ENCODE results near the gene EEF1E1.

The EEF1E1 gene

DNA sequence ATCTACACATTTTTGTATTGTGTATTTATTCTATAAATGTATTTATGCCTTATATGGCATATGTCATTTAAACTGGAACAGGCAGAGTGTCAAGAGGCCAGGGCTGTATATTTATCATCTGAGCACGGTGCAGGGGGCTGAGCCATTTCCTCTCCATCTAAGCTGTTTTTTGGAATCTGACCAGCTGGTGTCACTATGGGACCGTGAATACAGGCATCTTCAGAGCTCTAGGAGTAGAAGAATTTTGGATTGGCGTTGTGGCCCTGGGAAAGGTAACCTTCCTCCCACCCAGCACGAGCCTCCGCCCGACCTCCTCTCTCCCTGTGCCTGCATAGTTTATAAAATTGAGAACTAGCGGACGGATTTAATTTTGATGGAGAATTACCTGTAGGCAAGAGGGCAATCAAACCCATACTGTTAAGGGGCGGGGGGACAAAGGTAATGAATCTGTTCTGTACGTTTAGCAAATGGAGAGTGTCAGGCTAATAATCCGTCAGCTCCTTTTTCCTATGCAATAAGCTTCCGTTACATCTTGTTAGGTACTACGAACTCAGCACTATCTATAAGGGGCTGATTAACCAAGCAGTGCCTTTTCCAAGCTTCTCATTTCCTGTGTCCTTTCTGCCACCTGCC is 29.0 kb upstream of the EEF1E1 start:
- peak; percentile 42 for DNase-seq
- TF ChIP-seq, protein P1, sequence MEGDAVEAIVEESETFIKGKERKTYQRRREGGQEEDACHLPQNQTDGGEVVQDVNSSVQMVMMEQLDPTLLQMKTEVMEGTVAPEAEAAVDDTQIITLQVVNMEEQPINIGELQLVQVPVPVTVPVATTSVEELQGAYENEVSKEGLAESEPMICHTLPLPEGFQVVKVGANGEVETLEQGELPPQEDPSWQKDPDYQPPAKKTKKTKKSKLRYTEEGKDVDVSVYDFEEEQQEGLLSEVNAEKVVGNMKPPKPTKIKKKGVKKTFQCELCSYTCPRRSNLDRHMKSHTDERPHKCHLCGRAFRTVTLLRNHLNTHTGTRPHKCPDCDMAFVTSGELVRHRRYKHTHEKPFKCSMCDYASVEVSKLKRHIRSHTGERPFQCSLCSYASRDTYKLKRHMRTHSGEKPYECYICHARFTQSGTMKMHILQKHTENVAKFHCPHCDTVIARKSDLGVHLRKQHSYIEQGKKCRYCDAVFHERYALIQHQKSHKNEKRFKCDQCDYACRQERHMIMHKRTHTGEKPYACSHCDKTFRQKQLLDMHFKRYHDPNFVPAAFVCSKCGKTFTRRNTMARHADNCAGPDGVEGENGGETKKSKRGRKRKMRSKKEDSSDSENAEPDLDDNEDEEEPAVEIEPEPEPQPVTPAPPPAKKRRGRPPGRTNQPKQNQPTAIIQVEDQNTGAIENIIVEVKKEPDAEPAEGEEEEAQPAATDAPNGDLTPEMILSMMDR (IDR thresholded peaks at IDR 0.05; ENCODE audit: borderline replicate concordance, extremely low read depth, low read length, poor library complexity, severe bottlenecking) = peak; percentile 68
- no peak for TF ChIP-seq EZH2 (IDR thresholded peaks at IDR 0.05; ENCODE audit: borderline replicate concordance, low read depth, low read length, severe bottlenecking)
- no peak overlapping the region for H2AFZ ChIP-seq (ENCODE audit: low read depth, low read length)
- no peak overlapping the region for H3K9ac ChIP-seq (ENCODE audit: low read depth, low read length)
- no peak overlapping the region for H3K4me3 ChIP-seq (ENCODE audit: low read depth in 1 of 2, low read length in 2 of 2)
- H3K79me2 ChIP-seq (ENCODE audit: insufficient read depth, low read length) = no peaks in the 10 kb centered on the region
- no peak overlapping the region for H3K4me2 ChIP-seq (ENCODE audit: insufficient read depth, low read length)
- H3K9me3 ChIP-seq (ENCODE audit: insufficient read depth, low read length, severe bottlenecking) = no peaks in the 10 kb centered on the region
- no peaks in the 10 kb centered on the region for H3K36me3 ChIP-seq (ENCODE audit: insufficient read depth, low read length)
- no peak overlapping the region for H3K27ac ChIP-seq (ENCODE audit: low read length)
- no peaks in the 10 kb centered on the region for H4K20me1 ChIP-seq (ENCODE audit: insufficient read depth, low read length)
- ATAC-seq (ENCODE audit: insufficient read depth, low read depth) = peak; percentile 79
- no peaks in the 10 kb centered on the region for H3K4me1 ChIP-seq (ENCODE audit: insufficient read depth, low read length)
- H3K27me3 ChIP-seq (ENCODE audit: insufficient read depth, low read length, poor library complexity) = peaks cover 11% of the 10 kb centered on the region

DNA sequence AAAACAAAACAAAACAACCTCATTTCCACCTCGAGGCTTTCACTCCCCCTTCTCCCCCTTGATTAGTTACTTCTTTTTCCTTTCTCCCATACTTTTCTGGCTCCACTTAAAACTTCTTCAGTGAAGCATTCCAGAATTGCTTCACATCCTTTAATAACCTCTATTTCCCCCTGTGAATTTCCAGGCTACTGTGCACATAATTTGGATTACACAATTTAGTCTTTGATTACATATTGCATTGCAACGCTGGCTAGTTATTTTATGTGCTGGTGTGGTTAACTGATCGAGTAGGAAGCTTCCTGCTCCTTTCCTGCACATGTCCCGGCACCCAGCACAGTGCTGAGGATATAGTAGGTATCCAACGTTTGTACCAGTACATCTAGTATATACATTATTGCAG is 28.1 kb upstream of the EEF1E1 start:
- H3K27me3 ChIP-seq (ENCODE audit: insufficient read depth, low read length, poor library complexity) = peaks cover 8% of the 10 kb centered on the region
- H3K4me2 ChIP-seq (ENCODE audit: insufficient read depth, low read length) = no peak overlapping the region
- H3K27ac ChIP-seq (ENCODE audit: low read length) = no peak overlapping the region
- no peak overlapping the region for H3K4me3 ChIP-seq (ENCODE audit: low read depth in 1 of 2, low read length in 2 of 2)
- no peak overlapping the region for H2AFZ ChIP-seq (ENCODE audit: low read depth, low read length)
- DNase-seq = no peak
- no peak for ATAC-seq (ENCODE audit: insufficient read depth, low read depth)
- no peaks in the 10 kb centered on the region for H4K20me1 ChIP-seq (ENCODE audit: insufficient read depth, low read length)
- H3K9ac ChIP-seq (ENCODE audit: low read depth, low read length) = no peak overlapping the region
- TF ChIP-seq, protein P1 (IDR thresholded peaks at IDR 0.05; ENCODE audit: borderline replicate concordance, extremely low read depth, low read length, poor library complexity, severe bottlenecking) = no peak
- no peak for TF ChIP-seq EZH2 (IDR thresholded peaks at IDR 0.05; ENCODE audit: borderline replicate concordance, low read depth, low read length, severe bottlenecking)
- no peaks in the 10 kb centered on the region for H3K79me2 ChIP-seq (ENCODE audit: insufficient read depth, low read length)
- H3K36me3 ChIP-seq (ENCODE audit: insufficient read depth, low read length) = no peaks in the 10 kb centered on the region
- no peaks in the 10 kb centered on the region for H3K4me1 ChIP-seq (ENCODE audit: insufficient read depth, low read length)
- no peaks in the 10 kb centered on the region for H3K9me3 ChIP-seq (ENCODE audit: insufficient read depth, low read length, severe bottlenecking)

DNA sequence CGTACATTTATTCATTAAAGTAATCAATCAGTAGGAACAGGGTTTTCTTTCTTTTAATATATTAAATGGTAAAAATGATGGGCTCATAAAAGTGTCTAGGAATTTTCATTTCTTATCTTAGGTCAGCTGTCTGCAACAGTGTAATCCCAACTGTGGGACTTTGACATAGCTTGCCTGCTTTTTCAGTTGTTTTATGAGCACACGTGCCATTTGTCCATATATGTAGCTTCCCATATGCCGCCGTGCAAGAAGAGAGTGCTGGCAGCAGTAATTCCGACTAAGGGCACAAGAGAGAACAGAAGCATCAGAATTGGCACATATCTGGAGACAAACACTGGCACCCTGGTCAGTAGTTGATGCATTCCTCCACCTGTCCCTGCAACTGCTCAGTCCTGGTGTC is 20.9 kb upstream of the EEF1E1 start:
- H3K9me3 ChIP-seq (ENCODE audit: insufficient read depth, low read length, severe bottlenecking) = no peaks in the 10 kb centered on the region
- no peaks in the 10 kb centered on the region for H3K36me3 ChIP-seq (ENCODE audit: insufficient read depth, low read length)
- H3K4me3 ChIP-seq (ENCODE audit: low read depth in 1 of 2, low read length in 2 of 2) = no peak overlapping the region
- H3K27ac ChIP-seq (ENCODE audit: low read length) = no peak overlapping the region
- TF ChIP-seq, protein P1 (IDR thresholded peaks at IDR 0.05; ENCODE audit: borderline replicate concordance, extremely low read depth, low read length, poor library complexity, severe bottlenecking) = no peak
- TF ChIP-seq EZH2 (IDR thresholded peaks at IDR 0.05; ENCODE audit: borderline replicate concordance, low read depth, low read length, severe bottlenecking) = no peak
- ATAC-seq (ENCODE audit: insufficient read depth, low read depth) (no peak), DNase-seq (no peak)
- no peak overlapping the region for H3K4me2 ChIP-seq (ENCODE audit: insufficient read depth, low read length)
- H3K9ac ChIP-seq (ENCODE audit: low read depth, low read length) = no peak overlapping the region
- peaks cover 3% of the 10 kb centered on the region for H3K27me3 ChIP-seq (ENCODE audit: insufficient read depth, low read length, poor library complexity)
- H4K20me1 ChIP-seq (ENCODE audit: insufficient read depth, low read length) = no peaks in the 10 kb centered on the region
- H3K4me1 ChIP-seq (ENCODE audit: insufficient read depth, low read length) = no peaks in the 10 kb centered on the region
- no peaks in the 10 kb centered on the region for H3K79me2 ChIP-seq (ENCODE audit: insufficient read depth, low read length)
- H2AFZ ChIP-seq (ENCODE audit: low read depth, low read length) = no peak overlapping the region
